ENCODE data around the gene CDH4.

- TF ChIP-seq CTCF (IDR thresholded peaks at IDR 0.05) (no peak), POLR2A (IDR thresholded peaks at IDR 0.05) (no peak)
Observed at GRCh38 chr20:61767761-61768494, 515.9 kb downstream of the CDH4 start.
